ENCODE data around the gene AQP6.
"Not testable (repeated sequence)": the region's sequence is repeated elsewhere in the genome, so short reads cannot be mapped to it uniquely, and the experiment has no call there.

DNA sequence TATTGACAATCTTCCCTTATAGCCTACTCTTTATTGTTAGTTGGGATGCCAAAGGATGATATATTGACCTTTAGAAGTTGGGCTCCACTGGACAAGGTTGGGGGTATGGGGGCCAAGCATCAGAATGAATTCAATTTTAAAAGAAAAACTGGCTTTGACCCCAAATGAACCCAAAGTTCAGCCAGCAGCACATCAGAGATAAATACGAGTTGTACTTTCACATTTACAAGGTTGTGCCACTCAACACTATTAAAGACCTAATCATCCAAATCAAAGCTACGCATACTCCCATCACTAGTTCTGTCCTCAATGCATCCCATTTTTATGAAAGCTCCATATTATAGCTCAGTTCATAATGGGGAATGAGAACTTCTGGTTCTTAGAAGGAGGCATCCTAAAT lies 16.7 kb downstream of the AQP6 start:
- TF ChIP-seq POLR2A, EP300 (IDR thresholded peaks at IDR 0.05): not testable (repeated sequence)
